GM21515 (cell line): ENCODE measurements around the gene HOXA11.

Source experiments
- ATAC-seq: cut with Tn5 transposase; IDR thresholded peaks from one replicate; pipeline ENCODE4 v1.9.1; 2021; ENCODE audit not compliant: unreplicated experiment

HOXA11 gene

GRCh38 chr7:27138472-27138871 is 46.6 kb downstream of the HOXA11 start:
- no peak for ATAC-seq

- no peak for ATAC-seq
These were observed 47.3 kb downstream of the HOXA11 start for GRCh38 chr7:27137640-27138315.

GRCh38 chr7:27134392-27134791 is 50.6 kb downstream of the HOXA11 start:
- no peak for ATAC-seq

DNA sequence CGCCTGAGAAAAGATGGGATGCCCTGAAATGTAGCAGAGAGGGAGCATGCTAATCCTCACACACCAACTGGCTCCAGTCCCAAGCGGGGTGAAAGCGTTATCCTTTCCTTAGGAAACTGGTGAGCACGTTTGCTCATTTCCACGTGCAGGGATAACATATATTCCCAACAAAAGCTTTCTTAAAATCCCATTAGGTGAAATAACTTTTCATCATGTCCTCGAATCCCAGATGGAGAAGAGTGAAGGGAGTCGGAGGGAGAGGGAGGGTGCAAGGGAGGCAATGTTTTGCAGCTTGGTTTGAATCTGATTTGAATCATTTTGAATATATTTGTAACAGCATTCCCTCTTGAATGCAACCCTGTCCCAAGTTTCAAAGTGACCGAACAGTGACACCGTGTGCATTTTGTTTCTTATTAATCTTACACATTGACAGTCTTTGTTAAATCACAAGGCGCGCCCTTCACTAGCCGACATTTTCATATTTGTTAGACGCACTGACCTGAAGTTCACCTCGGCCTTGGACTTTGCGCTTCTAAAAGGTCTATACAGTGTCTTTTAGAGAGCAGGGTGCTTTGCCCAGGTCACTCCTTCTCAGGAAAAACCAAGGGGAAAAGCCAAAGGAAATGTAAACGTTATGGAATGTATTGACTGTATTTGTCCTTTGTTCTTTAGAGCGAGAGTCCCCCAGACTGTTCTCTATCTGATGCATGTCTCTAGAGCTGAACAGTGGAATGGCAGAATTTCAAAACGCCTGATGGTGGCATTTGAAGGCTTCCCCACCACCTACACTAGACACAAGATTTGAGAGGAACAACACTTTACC is 51.4 kb downstream of the HOXA11 start:
- ATAC-seq, result no peak

DNA sequence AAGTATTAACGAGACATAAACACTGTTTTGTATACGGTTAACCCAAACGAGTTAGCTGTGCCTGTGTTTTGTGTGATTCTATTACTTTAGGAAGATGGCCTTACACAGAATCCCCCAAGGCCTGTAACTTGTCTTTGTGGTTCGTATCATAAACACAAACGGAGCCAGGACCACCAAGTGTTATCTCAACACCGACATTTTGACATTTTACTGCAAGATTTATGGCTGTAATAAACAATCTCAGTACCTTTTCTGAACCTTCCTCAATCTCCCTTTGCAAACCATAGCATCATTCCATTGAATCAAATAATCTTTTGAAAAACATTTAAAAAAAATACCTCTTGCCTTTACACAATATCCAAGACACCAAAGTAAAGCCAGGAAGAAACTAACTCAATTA is 52.1 kb downstream of the HOXA11 start:
- no peak for ATAC-seq

GRCh38 chr7:27132214-27132613 is 52.8 kb downstream of the HOXA11 start:
- ATAC-seq, result no peak

- ATAC-seq, result no peak
These were observed 53.6 kb downstream of the HOXA11 start for GRCh38 chr7:27131390-27131819.
